SK-N-MC (cell line): ENCODE results near the gene TXLNG.

Experiments
- EZH2 ChIP-seq: fragments of 200-600 bp; sonication (generic); IDR thresholded peaks from one replicate; pipeline ENCODE4 v1.6.1; 2017; ENCODE audit warnings: antibody characterized with exemption
- POLR2AphosphoS5 ChIP-seq: IDR thresholded peaks from 2 replicates; pipeline ENCODE4 v1.6.1; 2012; ENCODE audit warnings: mild to moderate bottlenecking, low read depth, low read length, borderline replicate concordance

GRCh38 chrX:16839219-16839851 lies 53.1 kb downstream of the TXLNG start:
- TF ChIP-seq POLR2AphosphoS5 (no peak), EZH2 (no peak)
